IMR-90 (cell line): Measurements from ENCODE around the gene B4GALT5. TPM values are rescaled to one million over a fixed set of nuclear protein-coding genes. Genes with fewer than 3 reads are reported as not detected.

ENCODE experiments used
- ATAC-seq: fragments of 200-7000 bp; cut with Tn5 transposase; 2 replicates; pipeline ENCODE4 v1.9.1; 2020; ENCODE audit warnings: low read depth, mild to moderate bottlenecking, moderate library complexity
- BruUV-seq: library from RNA; stranded (reverse); fragments of 400-500 nt; replicated peaks from 2 replicates; lab custom pipeline; 2021; lab: Mats Ljungman, UMichigan
- CTCF ChIA-PET: fragments of 300-600 bp; formaldehyde crosslinking; extraction: SDS; loops from one replicate; lab custom pipeline; 2021; ENCODE audit warnings: antibody characterized with exemption; lab: Yijun Ruan, JAX
- POLR2A ChIA-PET: fragments of 300-600 bp; sonication (Branson Sonifier 250); formaldehyde crosslinking; loops from one replicate; lab custom pipeline; 2022; ENCODE audit warnings: antibody characterized with exemption; ENCODE audit not compliant: unreplicated experiment; lab: Charles Lee
- DNase-seq: peaks from one replicate; pipeline ENCODE4 v3.0.0; 2013
- H2AFZ ChIP-seq: replicated peaks from 2 replicates; pipeline ENCODE3; 2013; ENCODE audit warnings: low read length, mild to moderate bottlenecking; ENCODE audit not compliant: poor library complexity
- H2AK5ac ChIP-seq: 2 replicates; pipeline ENCODE4 v1.6.1; 2013; ENCODE audit warnings: low read depth, low read length, inconsistent platforms
- H2AK9ac ChIP-seq: replicated peaks from 2 replicates; pipeline ENCODE3; 2013; ENCODE audit warnings: mild to moderate bottlenecking, low read depth, low read length, moderate library complexity; ENCODE audit not compliant: poor library complexity
- H2BK120ac ChIP-seq: 2 replicates; pipeline ENCODE4 v1.6.1; 2013; ENCODE audit warnings: low read depth, low read length, inconsistent platforms
- H2BK15ac ChIP-seq: 3 replicates; pipeline ENCODE4 v1.6.1; 2013; ENCODE audit warnings: low read depth, low read length, inconsistent platforms
- H2BK20ac ChIP-seq: 2 replicates; pipeline ENCODE4 v1.6.1; 2013; ENCODE audit warnings: low read depth, mild to moderate bottlenecking, inconsistent platforms, low read length, moderate library complexity
- H2BK5ac ChIP-seq: 2 replicates; pipeline ENCODE4 v1.6.1; 2013; ENCODE audit warnings: mild to moderate bottlenecking, low read depth, low read length, inconsistent platforms; ENCODE audit not compliant: poor library complexity, severe bottlenecking
- H3K14ac ChIP-seq: replicated peaks from 2 replicates; pipeline ENCODE4 v1.6.1; 2013; ENCODE audit warnings: low read depth, low read length, inconsistent platforms
- H3K18ac ChIP-seq: 2 replicates; pipeline ENCODE4 v1.6.1; 2013; ENCODE audit warnings: low read depth, low read length, control low read depth
- H3K23ac ChIP-seq: 2 replicates; pipeline ENCODE4 v1.6.1; 2013; ENCODE audit warnings: low read depth, low read length, inconsistent platforms
- H3K27ac ChIP-seq: 2 replicates; pipeline ENCODE4 v1.5.1; 2013; ENCODE audit warnings: mild to moderate bottlenecking, control low read depth, low read length; ENCODE audit not compliant: insufficient read depth
- H3K27me3 ChIP-seq: 2 replicates; pipeline ENCODE4 v1.6.1; 2013; ENCODE audit warnings: low read length; ENCODE audit not compliant: control insufficient read depth, insufficient read depth
- H3K36me3 ChIP-seq: 2 replicates; pipeline ENCODE4 v1.6.1; 2013; ENCODE audit warnings: low read length, mixed read lengths; ENCODE audit not compliant: control insufficient read depth, insufficient read depth
- H3K4ac ChIP-seq: 2 replicates; pipeline ENCODE4 v1.6.1; 2013; ENCODE audit warnings: low read depth, low read length, inconsistent platforms
- H3K4me1 ChIP-seq: 2 replicates; pipeline ENCODE4 v1.6.1; 2013; ENCODE audit warnings: low read length, mixed read lengths; ENCODE audit not compliant: control insufficient read depth, insufficient read depth
- H3K4me2 ChIP-seq: 2 replicates; pipeline ENCODE4 v1.6.1; 2013; ENCODE audit warnings: low read depth, mild to moderate bottlenecking, control low read depth, low read length, moderate library complexity
- H3K4me3 ChIP-seq: 2 replicates; pipeline ENCODE4 v1.5.1; 2013; ENCODE audit warnings: low read depth, mild to moderate bottlenecking, control low read depth, low read length, moderate library complexity; ENCODE audit not compliant: insufficient read depth
- H3K56ac ChIP-seq: 2 replicates; pipeline ENCODE4 v1.6.1; 2013; ENCODE audit warnings: low read length, inconsistent platforms; ENCODE audit not compliant: insufficient read depth; ENCODE audit errors: extremely low read depth
- H3K79me1 ChIP-seq, 2 experiments: 2 replicates each; pipeline ENCODE4 v1.6.1; 2013; ENCODE audit warnings: low read length in 2 of 2, inconsistent platforms in 1 of 2, low read depth in 1 of 2
- H3K9ac ChIP-seq: 2 replicates; pipeline ENCODE4 v1.6.1; 2013; ENCODE audit warnings: low read depth, low read length, control low read depth
- H3K9me1 ChIP-seq: 2 replicates; pipeline ENCODE4 v1.6.1; 2013; ENCODE audit warnings: low read length, inconsistent platforms; ENCODE audit not compliant: insufficient read depth
- H3K9me3 ChIP-seq: 2 replicates; pipeline ENCODE4 v1.6.1; 2013; ENCODE audit warnings: low read length; ENCODE audit not compliant: control insufficient read depth, insufficient read depth
- H4K20me1 ChIP-seq: 2 replicates; pipeline ENCODE4 v1.6.1; 2013; ENCODE audit warnings: low read length, inconsistent platforms; ENCODE audit not compliant: insufficient read depth
- H4K5ac ChIP-seq: 2 replicates; pipeline ENCODE4 v1.6.1; 2013; ENCODE audit warnings: mild to moderate bottlenecking, low read depth, low read length, control low read depth
- H4K8ac ChIP-seq, 2 experiments: 2 replicates each; pipeline ENCODE4 v1.6.1; 2013; ENCODE audit warnings: low read depth in 2 of 2, low read length in 2 of 2, control low read depth in 1 of 2, inconsistent platforms in 1 of 2
- H4K91ac ChIP-seq: 2 replicates; pipeline ENCODE4 v1.6.1; 2013; ENCODE audit warnings: low read depth, low read length, inconsistent platforms; ENCODE audit not compliant: insufficient read depth
- BHLHE40 ChIP-seq: fragments of 150-350 bp; IDR thresholded peaks from 2 replicates; pipeline ENCODE4 v1.6.1; 2016; ENCODE audit warnings: mild to moderate bottlenecking, low read depth, low read length
- CEBPB ChIP-seq: IDR thresholded peaks from 2 replicates; pipeline ENCODE4 v1.6.1; 2012; ENCODE audit warnings: low read depth, low read length, improper control_type of control experiment
- CHD1 ChIP-seq: IDR thresholded peaks from 2 replicates; pipeline ENCODE4 v1.6.1; 2012; ENCODE audit warnings: low read depth, low read length, improper control_type of control experiment
- ELK1 ChIP-seq: fragments of 150-350 bp; IDR thresholded peaks from 2 replicates; pipeline ENCODE4 v1.6.1; 2016; ENCODE audit warnings: low read depth, mild to moderate bottlenecking, low read length, moderate library complexity, borderline replicate concordance
- FOS ChIP-seq: fragments of 150-350 bp; IDR thresholded peaks from 2 replicates; pipeline ENCODE4 v1.6.1; 2016; ENCODE audit warnings: low read depth, low read length
- MAFK ChIP-seq: IDR thresholded peaks from 2 replicates; pipeline ENCODE4 v1.6.1; 2012; ENCODE audit warnings: low read depth, low read length, improper control_type of control experiment
- MAZ ChIP-seq: IDR thresholded peaks from 2 replicates; pipeline ENCODE4 v1.6.1; 2012; ENCODE audit warnings: low read depth, mild to moderate bottlenecking, low read length, improper control_type of control experiment, moderate library complexity, borderline replicate concordance
- MXI1 ChIP-seq: IDR thresholded peaks from 2 replicates; pipeline ENCODE4 v1.6.1; 2012; ENCODE audit warnings: low read depth, mild to moderate bottlenecking, low read length, moderate library complexity, borderline replicate concordance
- NFE2L2 ChIP-seq: fragments of 150-350 bp; IDR thresholded peaks from 2 replicates; pipeline ENCODE4 v1.6.1; 2016; ENCODE audit warnings: low read depth, mild to moderate bottlenecking, low read length
- POLR2A ChIP-seq: IDR thresholded peaks from 2 replicates; pipeline ENCODE4 v1.6.1; 2012; ENCODE audit warnings: mild to moderate bottlenecking, low read depth, low read length
- RAD21 ChIP-seq: IDR thresholded peaks from 2 replicates; pipeline ENCODE4 v1.6.1; 2012; ENCODE audit warnings: low read length, improper control_type of control experiment
- RCOR1 ChIP-seq: IDR thresholded peaks from 2 replicates; pipeline ENCODE4 v1.6.1; 2012; ENCODE audit warnings: mild to moderate bottlenecking, low read length, improper control_type of control experiment; ENCODE audit not compliant: insufficient replicate concordance
- RFX5 ChIP-seq: IDR thresholded peaks from 2 replicates; pipeline ENCODE4 v1.8.0; 2012; ENCODE audit warnings: low read depth, mild to moderate bottlenecking, low read length, moderate library complexity
- SMC3 ChIP-seq: fragments of 150-350 bp; IDR thresholded peaks from 2 replicates; pipeline ENCODE4 v1.6.1; 2016; ENCODE audit warnings: low read depth, mild to moderate bottlenecking, antibody characterized with exemption, low read length, moderate library complexity
- WGBS, 2 experiments: methylation state at CpG; one replicate each; pipeline versions ENCODE4 v1.1.5 to v1.1.7; 2013; ENCODE audit warnings: missing lambda C conversion rate in 2 of 2; ENCODE audit not compliant: insufficient read length in 1 of 2; ENCODE audit errors: extremely low coverage in 2 of 2; 5-methylcytosine and 5-hydroxymethylcytosine counted together
- dilution Hi-C: fragments of 300-500 bp; cut with HindIII; formaldehyde crosslinking; loops from one replicate; pipeline ENCODE4 v1.14.3; 2018; ENCODE audit warnings: low sequenced_read_pairs; ENCODE audit not compliant: unreplicated experiment
- in situ Hi-C: fragments of 300-500 bp; cut with MboI; formaldehyde crosslinking; loops from 3 replicates; pipeline ENCODE4 v1.14.3; 2019; ENCODE audit warnings: low sequenced_read_pairs, inconsistent platforms, mixed read lengths
- intact Hi-C: fragments of 100-400 bp; cut with micrococcal nuclease; formaldehyde crosslinking; loops from 2 replicates; pipeline ENCODE4 v1.10.0; 2022
- polyA plus RNA-seq, 3 experiments: library from polyadenylated mRNA; depleted of rRNA; stranded (reverse); fragments of >200 nt; gene quantifications; 2 replicates each; pipeline ENCODE4 v1.2.3, GENCODE V29; 2012; ENCODE audit warnings: low replicate concordance in 1 of 3
- total RNA-seq: library from RNA; depleted of rRNA; stranded (reverse); fragments of >200 nt; gene quantifications from 2 replicates; pipeline ENCODE4 v1.2.3, GENCODE V29; 2012
- TF ChIP-seq, protein P1 (sequence below): fragments of 150-350 bp; IDR thresholded peaks from 2 replicates; pipeline ENCODE4 v1.6.1; 2017; ENCODE audit warnings: mild to moderate bottlenecking, antibody characterized with exemption, low read length, low read depth
- TF ChIP-seq, protein P2 (sequence below): conservative IDR thresholded peaks from 2 replicates; pipeline ENCODE4 v1.5.1; 2012; ENCODE audit warnings: mild to moderate bottlenecking, low read depth, low read length, improper control_type of control experiment

B4GALT5 gene
- total and polyA plus RNA-seq, 2 of the 4 experiments (the other 2 are of a cell fraction), result 11.3 to 20.4 TPM

DNA sequence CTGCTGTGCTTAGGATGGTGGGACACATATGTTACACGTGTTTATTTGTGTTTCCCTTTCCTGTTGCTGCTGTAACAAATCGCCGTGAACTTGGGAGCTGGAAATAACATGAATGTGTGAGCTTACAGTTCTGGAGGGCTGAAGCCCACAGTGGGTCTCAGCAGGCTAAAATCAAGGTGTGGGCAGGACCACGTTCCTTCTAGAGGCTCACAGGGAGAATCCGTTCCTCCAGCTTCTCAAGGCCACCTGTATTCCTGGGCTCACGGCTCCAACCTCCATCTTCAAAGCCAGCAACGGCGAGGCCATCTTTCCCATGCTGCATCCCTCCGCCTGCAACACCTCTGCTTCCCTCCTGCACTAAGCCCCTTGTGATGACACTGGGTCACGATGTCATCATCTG is 118.3 kb downstream of the B4GALT5 start:
- no peak overlapping the region for H3K4me3 ChIP-seq
- DNase-seq (no peak), ATAC-seq (no peak)
- TF ChIP-seq MAFK (no peak), NFE2L2 (no peak), RCOR1 (no peak), MXI1 (no peak), BHLHE40 (no peak), FOS (no peak), SMC3 (no peak), CEBPB (no peak), RAD21 (no peak), CHD1 (no peak), ELK1 (no peak), RFX5 (no peak), MAZ (no peak), POLR2A (no peak)
- TF ChIP-seq, protein P1, sequence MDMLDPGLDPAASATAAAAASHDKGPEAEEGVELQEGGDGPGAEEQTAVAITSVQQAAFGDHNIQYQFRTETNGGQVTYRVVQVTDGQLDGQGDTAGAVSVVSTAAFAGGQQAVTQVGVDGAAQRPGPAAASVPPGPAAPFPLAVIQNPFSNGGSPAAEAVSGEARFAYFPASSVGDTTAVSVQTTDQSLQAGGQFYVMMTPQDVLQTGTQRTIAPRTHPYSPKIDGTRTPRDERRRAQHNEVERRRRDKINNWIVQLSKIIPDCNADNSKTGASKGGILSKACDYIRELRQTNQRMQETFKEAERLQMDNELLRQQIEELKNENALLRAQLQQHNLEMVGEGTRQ, result no peak
- TF ChIP-seq, protein P2, sequence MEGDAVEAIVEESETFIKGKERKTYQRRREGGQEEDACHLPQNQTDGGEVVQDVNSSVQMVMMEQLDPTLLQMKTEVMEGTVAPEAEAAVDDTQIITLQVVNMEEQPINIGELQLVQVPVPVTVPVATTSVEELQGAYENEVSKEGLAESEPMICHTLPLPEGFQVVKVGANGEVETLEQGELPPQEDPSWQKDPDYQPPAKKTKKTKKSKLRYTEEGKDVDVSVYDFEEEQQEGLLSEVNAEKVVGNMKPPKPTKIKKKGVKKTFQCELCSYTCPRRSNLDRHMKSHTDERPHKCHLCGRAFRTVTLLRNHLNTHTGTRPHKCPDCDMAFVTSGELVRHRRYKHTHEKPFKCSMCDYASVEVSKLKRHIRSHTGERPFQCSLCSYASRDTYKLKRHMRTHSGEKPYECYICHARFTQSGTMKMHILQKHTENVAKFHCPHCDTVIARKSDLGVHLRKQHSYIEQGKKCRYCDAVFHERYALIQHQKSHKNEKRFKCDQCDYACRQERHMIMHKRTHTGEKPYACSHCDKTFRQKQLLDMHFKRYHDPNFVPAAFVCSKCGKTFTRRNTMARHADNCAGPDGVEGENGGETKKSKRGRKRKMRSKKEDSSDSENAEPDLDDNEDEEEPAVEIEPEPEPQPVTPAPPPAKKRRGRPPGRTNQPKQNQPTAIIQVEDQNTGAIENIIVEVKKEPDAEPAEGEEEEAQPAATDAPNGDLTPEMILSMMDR, result no peak
- 0 out of 2 replicates have a peak overlapping the region, but pooled peaks have one; percentile 1 for H2AK5ac ChIP-seq
- ChIA-PET CTCF (interaction anchor here (0.7 kb wide), 1 partner anchor 15 kb away, joined by 3 read pairs; no protein-coding TSS in a partner anchor), POLR2A (no interaction called here)
- H3K9me3 ChIP-seq, result no peaks in the 10 kb centered on the region
- no peak overlapping the region for H3K4ac ChIP-seq
- in situ Hi-C loops (no loop called here), dilution Hi-C loops (no loop called here), intact Hi-C loops (no loop called here)
- H4K8ac ChIP-seq, result peak overlapping the region in 1 of 2 experiments; percentile 63; a peak in 1 of 4 replicates
- peak overlapping the region; percentile 12; the same call in 2 of the 3 replicates for H2BK15ac ChIP-seq
- no peak overlapping the region for H2AFZ ChIP-seq
- peaks cover 22% of the 10 kb centered on the region for H3K4me1 ChIP-seq
- H3K9ac ChIP-seq, result 0 out of 2 replicates have a peak overlapping the region, but pooled peaks have one; percentile 19
- no peak overlapping the region for H2AK9ac ChIP-seq
- peak overlapping the region; percentile 91; the same call in 1 of the 2 replicates for H4K91ac ChIP-seq
- no peaks in the 10 kb centered on the region for H3K36me3 ChIP-seq
- no peak overlapping the region for H3K27ac ChIP-seq
- peak overlapping the region; percentile 69 for H4K5ac ChIP-seq
- no peak overlapping the region for H3K14ac ChIP-seq
- H3K4me2 ChIP-seq, result no peak overlapping the region
- H2BK120ac ChIP-seq, result no peak overlapping the region
- BruUV-seq, result no TSS peak
- no peaks in the 10 kb centered on the region for H3K27me3 ChIP-seq
- H3K18ac ChIP-seq, result peak overlapping the region; percentile 67; the same call in 1 of the 2 replicates
- 0 out of 2 replicates have a peak, but pooled peaks cover 3% of the 10 kb centered on the region for H3K9me1 ChIP-seq
- H3K79me1 ChIP-seq, result no peaks in the 10 kb centered on the region
- H3K56ac ChIP-seq, result no peak overlapping the region
- 84% methylated on average over 5 of the region's 10 CpGs; no CpG with 5 or more reads in 1 of the 2 experiments for WGBS, 2 experiments
- no peak overlapping the region for H2BK5ac ChIP-seq
- H3K23ac ChIP-seq, result no peak overlapping the region
- H2BK20ac ChIP-seq, result no peak overlapping the region
- no peaks in the 10 kb centered on the region for H4K20me1 ChIP-seq
